NCI-H2081 (cell line): ENCODE measurements around the gene MED27.
A peak's percentile ranks its signal among the peaks of the same experiment; 100 is the strongest.

Experiments used
- DNase-seq, 2 experiments: peaks; one replicate each; lab custom pipeline; 2025; lab: John Stamatoyannopoulos, UW

The MED27 gene

GRCh38 chr9:131836021-131836420 lies 243.6 kb downstream of the MED27 start:
- DNase-seq, result no peak

- no peak for DNase-seq
These were observed 244.3 kb downstream of the MED27 start for GRCh38 chr9:131835151-131835910.

- no peak for DNase-seq
These were observed 244.9 kb downstream of the MED27 start for GRCh38 chr9:131834721-131835120.

GRCh38 chr9:131833906-131834305 lies 245.8 kb downstream of the MED27 start:
- DNase-seq, result no peak

GRCh38 chr9:131833083-131833482 lies 246.6 kb downstream of the MED27 start:
- DNase-seq, result no peak

- DNase-seq, result no peak
These were observed 248.1 kb downstream of the MED27 start for GRCh38 chr9:131831380-131832165.

- no peak for DNase-seq
These were observed 251.8 kb downstream of the MED27 start for GRCh38 chr9:131827821-131828369.

GRCh38 chr9:131826966-131827525 lies 252.6 kb downstream of the MED27 start:
- DNase-seq, result no peak

- no peak for DNase-seq
These were observed 253.6 kb downstream of the MED27 start for GRCh38 chr9:131826053-131826452.

- DNase-seq, result no peak
These were observed 254.6 kb downstream of the MED27 start for GRCh38 chr9:131824953-131825495.

GRCh38 chr9:131824155-131824594 lies 255.5 kb downstream of the MED27 start:
- no peak for DNase-seq

GRCh38 chr9:131823701-131824146 lies 255.9 kb downstream of the MED27 start:
- DNase-seq, result no peak

- peak in 1 of 2 experiments; percentile 78 for DNase-seq
These were observed 261.6 kb downstream of the MED27 start for GRCh38 chr9:131818089-131818488.

GRCh38 chr9:131817627-131818026 lies 262.0 kb downstream of the MED27 start:
- DNase-seq, result peak; percentile 90 to 98

GRCh38 chr9:131817073-131817472 lies 262.6 kb downstream of the MED27 start:
- no peak for DNase-seq

- DNase-seq, result peak in 1 of 2 experiments; percentile 22
These were observed 263.4 kb downstream of the MED27 start for GRCh38 chr9:131815970-131816873.

- DNase-seq, result no peak
These were observed 265.0 kb downstream of the MED27 start for GRCh38 chr9:131814707-131815106.

- no peak for DNase-seq
These were observed 266.6 kb downstream of the MED27 start for GRCh38 chr9:131813116-131813515.

GRCh38 chr9:131812116-131812790 lies 267.4 kb downstream of the MED27 start:
- no peak for DNase-seq

- DNase-seq, result no peak
These were observed 268.3 kb downstream of the MED27 start for GRCh38 chr9:131811405-131811804.
